Measurements from ENCODE around the gene ESPN. TPM values are rescaled to one million over a fixed set of nuclear protein-coding genes. Genes with fewer than 3 reads are reported as not detected.
A peak's percentile ranks its signal among the peaks of the same experiment; 100 is the strongest.

ESPN gene
- total RNA-seq, 1 donor from 2014 or later = 14.4 TPM

- intact Hi-C loops (cut with DNase I) = no loop called here
- no peak for ATAC-seq
These were observed 25.3 kb upstream of the ESPN start for GRCh38 chr1:6399294-6399693.

DNA sequence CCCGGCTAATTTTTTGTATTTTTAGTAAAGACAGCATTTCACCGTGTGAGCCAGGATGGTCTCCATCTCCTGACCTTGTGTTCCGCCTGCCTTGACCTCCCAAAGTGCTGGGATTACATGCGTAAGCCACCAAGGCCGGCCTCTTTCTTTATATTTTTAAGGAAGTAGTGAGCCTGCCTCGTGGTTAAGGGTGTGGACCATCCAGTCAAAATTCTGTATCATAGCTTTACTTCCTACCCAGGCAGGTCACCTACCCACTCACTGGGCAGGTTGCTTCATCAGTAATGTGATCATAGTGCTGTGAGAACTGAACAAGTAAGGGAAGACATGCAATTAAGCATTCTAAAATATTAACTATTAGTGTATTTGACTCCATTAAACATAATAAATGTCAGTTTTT, 22.9 kb upstream of the ESPN start:
- DNase-seq (ENCODE audit: low spot score) = no peak
- no peak for ATAC-seq
- intact Hi-C loops (cut with DNase I) = loop anchor here (5.0 kb wide), 1 partner anchor 154 kb away; no protein-coding TSS in a partner anchor

More at GRCh38 chr1:6399294-6399693, 25.3 kb upstream of the ESPN start:
- no peak for DNase-seq (ENCODE audit: low spot score)

- DNase-seq (ENCODE audit: low spot score) (no peak), ATAC-seq (no peak)
- intact Hi-C loops (cut with DNase I) = no loop called here
These were observed 16.6 kb upstream of the ESPN start for GRCh38 chr1:6408023-6408422.

DNA sequence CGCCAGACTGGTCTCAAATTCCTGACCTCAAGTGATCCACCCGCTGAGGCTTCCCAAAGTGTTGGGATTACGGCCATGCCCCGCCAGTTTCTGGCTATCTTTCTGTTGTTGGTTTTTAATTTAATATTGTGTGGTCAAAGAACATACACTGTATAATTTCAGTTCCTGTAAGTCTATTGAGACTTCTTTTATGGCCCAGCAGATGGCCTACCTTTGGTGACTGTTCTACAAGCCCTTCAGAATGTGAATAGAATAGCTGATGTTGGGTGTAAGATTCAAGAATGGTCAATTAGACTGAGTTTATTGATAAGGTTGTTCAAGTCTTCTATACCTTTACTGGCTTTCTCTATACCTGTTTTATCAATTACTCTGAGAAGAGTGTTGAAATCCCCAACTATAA, 15.5 kb upstream of the ESPN start:
- ATAC-seq (no peak), DNase-seq (ENCODE audit: low spot score) (no peak)
- intact Hi-C loops (cut with DNase I) = no loop called here

- DNase-seq (ENCODE audit: low spot score) (no peak), ATAC-seq (no peak)
- intact Hi-C loops (cut with DNase I) = no loop called here
These were observed 14.8 kb upstream of the ESPN start for GRCh38 chr1:6409733-6410132.

DNA sequence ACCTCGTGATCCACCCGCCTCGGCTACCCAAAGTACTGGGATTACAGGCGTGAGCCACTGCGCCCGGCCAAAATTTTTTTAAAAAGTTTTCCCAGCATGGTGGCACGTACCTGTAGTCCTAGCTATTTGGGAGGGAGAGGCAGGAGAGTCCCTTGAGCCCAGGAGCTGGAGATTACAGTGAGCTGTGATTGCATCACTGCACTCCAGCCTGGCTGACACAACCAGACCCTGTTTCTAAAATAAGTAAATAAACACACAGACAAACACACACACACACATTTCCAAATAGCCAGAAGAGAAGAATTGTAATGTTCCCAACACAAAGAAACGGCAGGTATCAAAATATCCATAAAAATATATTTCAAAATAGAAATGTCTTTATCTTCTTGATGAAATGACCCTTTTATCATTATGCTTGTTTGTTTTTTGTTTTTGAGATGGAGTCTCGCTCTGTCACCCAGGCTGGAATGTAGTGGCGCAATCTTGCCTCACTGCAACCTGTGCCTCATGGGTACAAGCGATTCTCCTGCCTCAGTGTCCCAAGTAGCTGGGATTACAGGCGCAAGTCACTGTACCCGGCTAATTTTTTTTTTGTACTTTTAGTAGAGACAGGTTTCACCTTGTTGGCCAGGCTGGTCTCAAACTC, 14.2 kb upstream of the ESPN start:
- no peak for DNase-seq (ENCODE audit: low spot score)
- intact Hi-C loops (cut with DNase I) = no loop called here
- ATAC-seq = no peak

- intact Hi-C loops (cut with DNase I) = no loop called here
- no peak for DNase-seq (ENCODE audit: low spot score)
- ATAC-seq = no peak
These were observed 11.7 kb upstream of the ESPN start for GRCh38 chr1:6412896-6413295.

DNA sequence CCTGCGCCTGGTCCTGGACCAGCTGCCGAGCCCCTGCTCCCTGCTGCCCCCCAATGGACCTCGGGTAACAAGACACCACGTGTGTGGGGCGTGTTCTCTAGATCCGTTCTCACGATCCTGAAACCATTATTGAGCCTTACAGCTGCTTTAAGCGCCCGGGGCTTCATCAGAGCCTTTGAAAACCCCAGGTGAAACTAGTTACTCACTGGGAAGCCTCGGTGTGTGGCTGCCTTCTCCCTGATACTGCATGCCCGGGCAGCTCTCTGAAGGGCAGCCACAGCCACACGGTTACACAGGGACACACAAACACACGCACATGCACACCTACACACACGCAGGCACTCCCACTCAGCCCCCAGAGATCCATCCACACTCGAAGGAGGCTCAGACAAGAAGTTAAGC, 10.1 kb upstream of the ESPN start:
- ATAC-seq = no peak
- DNase-seq (ENCODE audit: low spot score) = no peak
- intact Hi-C loops (cut with DNase I) = no loop called here

GRCh38 chr1:6414881-6415626, 9.5 kb upstream of the ESPN start:
- ATAC-seq (no peak), DNase-seq (ENCODE audit: low spot score) (no peak)
- intact Hi-C loops (cut with DNase I) = no loop called here

- ATAC-seq = no peak
- intact Hi-C loops (cut with DNase I) = no loop called here
- no peak for DNase-seq (ENCODE audit: low spot score)
These were observed 8.3 kb upstream of the ESPN start for GRCh38 chr1:6416295-6416656.

DNA sequence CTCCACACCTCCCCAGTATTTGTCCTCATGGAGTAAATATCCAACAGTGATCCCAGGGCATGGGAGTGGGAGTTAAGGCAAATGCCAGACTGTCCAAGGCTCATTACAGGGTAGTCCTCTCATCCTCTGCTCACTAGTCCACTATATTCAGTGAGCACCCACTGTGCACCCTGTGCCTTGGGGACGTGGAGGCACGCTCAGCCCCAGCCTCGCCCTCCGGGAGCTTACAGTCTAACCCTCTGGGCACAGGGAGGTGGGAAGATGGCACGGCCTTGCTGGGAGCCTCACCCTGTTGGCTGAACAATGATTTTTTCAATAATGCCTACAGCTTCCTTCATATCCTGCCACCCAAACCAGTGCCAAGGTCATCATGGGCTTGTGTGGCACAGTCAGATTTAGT, 7.7 kb upstream of the ESPN start:
- intact Hi-C loops (cut with DNase I) = no loop called here
- no peak for ATAC-seq
- no peak for DNase-seq (ENCODE audit: low spot score)

- DNase-seq (ENCODE audit: low spot score) = no peak
- intact Hi-C loops (cut with DNase I) = no loop called here
- ATAC-seq = no peak
These were observed 6.5 kb upstream of the ESPN start for GRCh38 chr1:6417961-6418667.

GRCh38 chr1:6418668-6419396, 5.7 kb upstream of the ESPN start:
- ATAC-seq = no peak
- intact Hi-C loops (cut with DNase I) = no loop called here

GRCh38 chr1:6419397-6419803, 5.2 kb upstream of the ESPN start:
- no peak for ATAC-seq
- intact Hi-C loops (cut with DNase I) = no loop called here
- no peak for DNase-seq (ENCODE audit: low spot score)

More at GRCh38 chr1:6418668-6419396, 5.7 kb upstream of the ESPN start:
- no peak for DNase-seq (ENCODE audit: low spot score)

- intact Hi-C loops (cut with DNase I) = no loop called here
- ATAC-seq = peak; percentile 51
- DNase-seq (ENCODE audit: low spot score) = no peak
These were observed 4.6 kb upstream of the ESPN start, which contains the start of gene HES2 for GRCh38 chr1:6419804-6420453. TSS of gene HES2 (minus strand) at chr1:6419919. CDS start at chr1:6419820, 99 bp downstream.

GRCh38 chr1:6420454-6421042, 4.0 kb upstream of the ESPN start:
- intact Hi-C loops (cut with DNase I) = no loop called here
- DNase-seq (ENCODE audit: low spot score) (no peak), ATAC-seq (no peak)

- ATAC-seq (no peak), DNase-seq (ENCODE audit: low spot score) (no peak)
- intact Hi-C loops (cut with DNase I) = no loop called here
These were observed 3.3 kb upstream of the ESPN start for GRCh38 chr1:6421266-6421665.

GRCh38 chr1:6423321-6423999, 1.1 kb upstream of the ESPN start:
- intact Hi-C loops (cut with DNase I) = no loop called here
- no peak for DNase-seq (ENCODE audit: low spot score)
- no peak for ATAC-seq

All from sciatic nerve (tissue), 2 donors.